GM18517 (cell line): ENCODE measurements around the gene CLOCK.

Experiments
- ATAC-seq: cut with Tn5 transposase; IDR thresholded peaks from one replicate; pipeline ENCODE4 v1.9.1; 2021; ENCODE audit warnings: mild to moderate bottlenecking, moderate library complexity; ENCODE audit not compliant: unreplicated experiment

CLOCK gene

DNA sequence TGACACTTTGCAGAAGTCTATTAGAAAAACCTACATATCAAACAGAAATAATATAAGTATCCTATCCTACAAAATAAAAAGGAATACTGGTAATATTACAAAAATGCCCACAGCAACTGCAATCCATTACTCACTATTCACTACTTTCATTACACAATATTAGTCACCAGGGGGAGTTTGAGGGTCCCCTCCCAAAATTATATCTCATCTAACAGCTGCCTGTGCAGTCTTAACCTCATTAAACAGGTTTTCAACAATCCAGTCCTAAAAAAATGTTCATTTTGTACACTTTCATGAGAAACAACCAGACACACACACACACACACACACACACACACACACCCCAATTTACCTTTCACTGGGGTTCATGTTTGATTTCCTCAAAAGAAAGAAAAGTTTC is 2.9 kb downstream of the CLOCK start:
- no peak for ATAC-seq

DNA sequence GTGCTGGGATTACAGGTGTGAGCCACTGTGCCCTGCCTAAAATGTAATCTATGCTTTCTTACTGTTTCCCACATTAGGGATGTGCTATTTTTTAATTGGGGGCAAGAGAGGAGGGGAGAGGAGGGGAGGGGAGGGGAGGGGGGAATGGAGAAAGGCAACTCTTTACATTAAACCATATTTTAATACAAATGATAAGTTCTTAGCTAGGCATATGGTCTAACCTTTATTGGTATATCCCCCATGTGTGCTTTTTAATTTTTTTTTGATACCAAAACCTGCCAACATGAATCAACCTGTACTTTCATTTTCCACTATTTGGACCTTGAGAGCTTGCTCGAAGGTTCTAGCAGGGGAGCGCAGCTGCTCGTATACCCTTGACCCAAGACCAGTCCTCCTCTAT is 6.4 kb downstream of the CLOCK start:
- ATAC-seq: no peak

DNA sequence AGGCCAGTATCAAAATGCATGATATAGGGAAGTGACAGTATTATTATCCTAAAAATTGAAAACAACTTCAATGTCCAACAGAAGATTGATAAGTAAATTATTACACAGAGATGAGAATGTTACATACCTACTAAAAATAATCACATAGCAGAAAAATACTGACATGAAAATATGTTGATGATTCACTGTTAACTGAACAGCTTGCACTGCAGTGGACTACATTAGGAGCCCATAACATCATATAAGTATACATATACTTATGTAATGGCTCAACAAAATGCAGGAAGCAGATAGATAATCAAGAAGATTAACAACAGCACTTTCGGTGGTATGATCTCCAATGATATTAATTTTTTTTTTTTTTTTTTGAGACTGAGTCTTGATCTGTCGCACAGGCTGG is 7.1 kb downstream of the CLOCK start:
- ATAC-seq: no peak

DNA sequence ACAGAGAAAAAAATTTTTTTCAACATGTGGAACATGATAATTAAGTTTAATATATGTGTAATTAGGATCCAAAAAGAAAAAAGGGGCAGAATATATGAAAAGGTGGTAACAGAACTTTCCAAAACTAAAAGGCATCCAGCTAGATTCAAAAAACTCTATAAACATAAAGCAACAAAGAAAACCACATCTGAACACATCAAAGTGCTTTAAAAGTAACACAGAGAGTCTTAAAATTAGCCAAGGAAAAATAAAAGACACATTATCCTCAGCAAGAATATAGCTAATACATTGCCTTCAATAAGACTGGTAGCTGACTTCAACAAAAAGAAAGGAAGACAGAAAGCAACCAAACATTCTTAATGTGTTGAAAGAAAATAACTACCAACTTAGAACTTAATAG is 8.2 kb downstream of the CLOCK start:
- ATAC-seq: no peak

DNA sequence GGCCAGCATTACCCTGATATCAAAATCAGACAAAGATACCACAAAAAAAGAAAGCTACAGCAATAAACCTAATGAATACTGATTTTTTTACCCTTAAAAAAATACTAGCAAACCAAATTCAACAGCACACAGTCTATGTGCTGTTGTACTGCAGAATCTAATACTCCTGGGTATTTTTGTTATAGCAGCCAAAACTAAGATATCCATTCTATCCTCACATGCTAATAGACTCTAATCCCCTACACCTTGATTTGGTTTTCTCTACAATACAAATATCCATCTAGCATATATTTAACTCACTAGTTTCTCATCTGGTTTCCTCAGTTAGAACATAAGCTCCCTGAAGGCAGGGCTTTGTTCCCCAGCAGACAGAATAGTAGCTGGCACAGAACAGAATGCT is 12.4 kb downstream of the CLOCK start:
- ATAC-seq: no peak

DNA sequence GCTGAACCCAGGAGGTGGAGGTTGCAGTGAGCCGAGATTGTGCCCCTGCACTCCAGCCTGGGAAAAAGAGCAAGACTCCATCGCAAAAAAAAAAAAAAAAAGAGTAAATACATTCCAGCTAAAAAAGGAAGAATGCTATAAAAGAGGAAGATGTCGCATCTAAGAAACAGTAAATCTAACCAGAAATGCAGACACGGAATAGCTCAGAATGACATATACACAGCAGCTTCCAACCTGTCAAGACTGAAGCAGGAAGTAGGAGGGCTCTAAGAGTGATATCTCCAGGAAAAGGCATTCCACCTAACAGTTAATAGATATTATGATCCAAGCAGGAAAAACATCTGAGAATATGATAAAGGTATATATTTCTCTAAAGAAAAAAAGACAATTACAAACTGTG is 16.0 kb downstream of the CLOCK start:
- ATAC-seq: no peak

DNA sequence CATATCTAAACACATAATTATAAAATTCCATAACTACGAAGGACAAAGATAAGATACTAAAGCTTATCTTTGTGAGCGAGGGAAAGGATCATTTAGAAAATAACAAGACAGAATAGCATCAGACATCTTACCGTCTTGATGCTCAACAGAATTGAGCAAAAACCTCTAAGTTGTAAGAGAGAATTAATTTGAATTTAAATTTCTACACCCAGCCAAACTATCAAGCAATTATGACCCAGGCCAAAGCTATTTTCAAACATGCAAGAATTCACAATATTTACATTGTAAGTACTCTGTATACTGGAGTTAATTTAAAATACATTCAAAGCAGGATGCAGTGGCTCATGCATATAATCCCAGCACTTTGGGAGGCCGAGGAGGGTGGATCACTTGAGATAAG is 16.5 kb downstream of the CLOCK start:
- no peak for ATAC-seq

DNA sequence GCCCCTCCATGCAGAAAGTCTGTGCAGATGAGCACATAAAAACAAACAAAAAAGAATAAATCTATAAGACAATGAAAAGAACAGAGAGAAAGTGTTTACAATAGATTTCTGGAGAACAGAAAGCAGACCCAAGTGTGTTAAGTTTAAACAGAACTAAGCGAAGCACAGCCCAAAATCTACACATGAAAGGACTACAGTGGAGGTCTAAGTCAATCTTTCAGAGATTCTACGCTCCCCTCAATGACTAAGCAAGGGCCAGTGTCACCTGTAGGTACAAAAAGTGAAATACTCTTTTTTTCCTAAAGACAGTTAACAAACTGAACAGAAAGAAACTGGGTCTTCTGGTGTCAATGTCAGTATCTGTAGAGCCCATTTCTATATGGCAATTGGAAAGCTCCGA is 18.2 kb downstream of the CLOCK start:
- ATAC-seq: no peak

DNA sequence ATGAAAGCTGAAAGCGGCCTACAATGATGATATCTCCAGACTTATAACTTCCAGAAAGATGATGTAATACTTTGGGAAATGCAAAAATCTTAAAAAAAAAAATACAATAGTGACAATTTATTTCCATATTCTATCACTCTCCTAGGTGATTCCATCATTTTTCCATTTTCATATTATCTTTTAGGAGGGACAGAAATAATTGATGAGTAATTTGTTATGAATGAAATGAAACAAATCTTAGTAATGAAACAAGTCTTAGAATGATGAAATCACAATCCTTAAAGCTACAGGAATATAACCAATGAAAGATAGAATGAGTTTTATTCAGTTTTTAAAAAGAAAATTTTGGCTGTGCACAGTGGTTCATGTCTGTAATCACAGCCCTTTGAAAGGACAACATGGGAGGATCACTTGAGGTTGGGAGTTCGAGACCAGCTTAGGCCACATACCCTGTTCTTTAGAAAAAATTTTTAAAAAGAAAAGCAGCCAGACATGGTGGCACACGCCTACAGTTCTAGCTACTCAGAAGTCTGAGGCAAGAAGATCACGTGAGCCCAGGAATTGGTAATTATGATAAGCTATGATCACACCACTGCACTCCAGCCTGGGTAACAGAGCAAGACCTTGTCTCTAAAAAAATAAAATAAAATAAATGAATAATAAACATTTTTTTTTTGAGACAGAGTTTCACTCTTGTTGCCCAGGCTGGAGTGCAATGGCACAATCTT is 21.7 kb downstream of the CLOCK start:
- ATAC-seq: no peak

DNA sequence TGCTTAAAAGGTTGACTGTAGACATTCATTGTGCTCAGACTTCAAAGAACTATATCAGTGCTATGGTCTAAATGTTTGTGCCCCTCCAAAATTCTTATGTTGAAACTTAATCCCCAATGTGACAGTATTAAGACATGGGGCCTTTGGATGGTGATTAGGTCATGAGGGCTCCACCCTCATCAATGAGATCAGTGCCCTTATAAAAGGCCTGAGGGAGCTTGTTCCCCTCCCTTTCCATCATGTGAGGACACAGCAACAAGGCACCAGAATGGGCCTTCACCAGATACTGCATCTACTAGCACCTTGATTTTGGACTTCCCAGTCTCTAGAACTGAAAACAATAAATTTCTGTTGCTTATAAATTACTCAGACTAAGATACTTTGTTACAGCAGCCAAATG is 28.3 kb downstream of the CLOCK start:
- no peak for ATAC-seq

DNA sequence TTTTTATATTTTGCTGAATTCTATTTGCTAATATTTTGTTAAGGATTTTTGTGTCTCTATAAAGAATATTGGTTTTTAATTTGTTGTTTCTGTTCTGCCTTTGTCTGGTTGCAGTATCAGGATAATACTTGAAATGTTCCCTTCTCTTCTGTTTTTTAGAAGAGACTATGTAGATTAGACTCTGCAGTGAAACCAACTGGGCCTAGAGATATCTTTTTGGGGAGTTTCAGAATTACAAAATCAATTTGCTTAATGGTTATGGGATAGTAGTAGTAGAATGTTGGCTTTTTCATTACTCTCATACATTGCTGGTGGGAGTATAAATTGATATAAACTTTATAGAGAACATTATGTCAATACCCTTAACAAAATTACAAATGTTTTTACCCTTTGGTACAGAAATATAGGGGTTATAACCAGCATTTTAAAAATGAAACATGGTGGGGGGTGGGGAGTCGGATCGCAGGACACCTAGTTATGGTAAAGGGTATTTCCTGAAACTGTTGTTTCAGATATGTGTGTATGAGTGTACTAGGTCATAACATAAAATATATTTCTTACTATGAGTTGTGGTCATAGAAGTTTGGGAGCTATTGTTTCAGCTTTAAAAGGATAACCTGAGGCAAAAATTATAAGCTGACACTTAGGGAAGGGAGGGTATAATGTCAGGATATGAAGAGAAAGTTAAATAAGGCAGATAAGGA is 29.0 kb downstream of the CLOCK start:
- ATAC-seq: no peak

DNA sequence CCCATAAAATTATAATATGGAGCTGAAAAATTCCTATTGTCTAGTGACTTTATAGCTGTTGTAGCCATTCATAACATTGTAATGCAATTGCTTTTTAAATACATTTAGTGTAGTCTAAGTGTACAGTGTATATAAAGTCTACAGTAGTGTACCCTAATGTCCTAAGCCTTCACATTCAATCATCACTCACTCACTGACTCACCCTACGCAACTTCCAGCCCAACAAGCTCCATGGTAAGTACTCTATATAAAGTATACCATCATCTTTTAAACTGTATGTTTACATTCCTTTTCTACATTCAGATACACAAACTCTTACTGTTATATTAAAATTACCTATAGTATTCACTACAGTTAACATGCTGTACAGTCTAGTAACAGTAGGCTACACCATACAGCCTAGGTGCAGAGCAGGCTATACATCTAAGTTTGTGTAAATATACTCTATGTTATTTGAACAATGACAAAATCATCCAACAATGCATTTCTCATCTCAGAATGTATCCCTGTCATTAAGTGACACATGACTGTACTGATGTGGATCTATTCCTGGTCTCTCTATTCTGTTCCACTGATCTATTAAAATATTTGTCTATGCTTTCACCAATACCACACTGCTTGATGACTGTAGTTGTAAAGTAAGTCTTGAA is 33.7 kb downstream of the CLOCK start:
- ATAC-seq: no peak

DNA sequence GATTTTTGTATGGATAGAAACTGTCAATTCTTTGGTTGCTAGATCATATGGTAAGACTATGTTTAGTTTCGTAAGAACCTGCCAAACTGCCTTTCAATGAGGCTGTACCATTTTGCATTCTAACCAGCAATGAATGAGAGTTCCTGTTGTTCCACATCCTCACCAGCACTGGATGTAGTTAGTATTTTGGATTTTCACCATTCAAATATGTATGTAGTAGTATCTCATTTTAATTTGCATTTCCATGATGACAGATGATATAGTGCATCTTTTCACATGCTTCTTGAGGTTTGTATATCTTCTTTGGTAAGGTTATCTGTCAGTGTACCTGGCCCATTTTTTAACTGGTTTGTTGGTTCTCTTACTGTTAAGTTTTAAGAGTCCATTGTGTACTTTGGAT is 34.6 kb downstream of the CLOCK start:
- no peak for ATAC-seq

DNA sequence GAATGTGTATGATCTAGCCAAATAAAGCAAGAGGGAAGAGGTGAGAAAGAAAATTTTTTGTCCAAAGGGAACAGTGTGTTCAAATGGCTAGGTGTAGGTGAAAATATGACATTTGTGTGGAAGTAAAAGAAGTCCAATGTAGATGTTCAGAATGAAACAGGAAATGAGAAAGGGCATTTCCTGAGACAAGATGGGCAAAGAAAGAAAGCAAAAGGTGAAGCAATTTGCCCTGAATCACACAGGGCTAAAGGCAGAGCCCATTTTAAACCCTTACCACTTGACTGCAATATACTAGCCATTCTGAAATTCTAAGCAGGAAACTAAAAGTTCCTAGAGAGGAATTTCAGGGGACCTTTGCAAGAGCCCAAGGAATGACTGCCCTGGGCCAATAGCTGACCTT is 36.0 kb downstream of the CLOCK start:
- ATAC-seq: no peak

DNA sequence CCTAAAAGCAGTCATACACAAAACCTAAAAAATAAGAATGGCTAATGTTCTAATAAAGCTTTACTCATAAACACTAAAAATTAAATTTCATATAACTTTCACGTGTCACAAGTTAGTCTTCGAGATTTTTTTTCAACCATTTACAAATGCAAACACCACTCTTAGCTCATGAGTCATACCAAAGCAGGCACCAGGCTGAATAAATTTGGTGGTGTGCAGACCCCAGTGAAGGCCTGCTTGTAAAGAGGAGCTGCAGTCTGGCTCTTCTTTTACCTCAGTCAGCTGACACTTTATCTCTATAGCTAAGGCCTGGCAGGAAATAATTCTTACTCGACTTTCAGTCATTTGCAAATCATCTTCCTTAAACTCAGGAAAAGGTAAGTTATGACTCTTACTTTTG is 37.4 kb downstream of the CLOCK start:
- ATAC-seq: no peak

DNA sequence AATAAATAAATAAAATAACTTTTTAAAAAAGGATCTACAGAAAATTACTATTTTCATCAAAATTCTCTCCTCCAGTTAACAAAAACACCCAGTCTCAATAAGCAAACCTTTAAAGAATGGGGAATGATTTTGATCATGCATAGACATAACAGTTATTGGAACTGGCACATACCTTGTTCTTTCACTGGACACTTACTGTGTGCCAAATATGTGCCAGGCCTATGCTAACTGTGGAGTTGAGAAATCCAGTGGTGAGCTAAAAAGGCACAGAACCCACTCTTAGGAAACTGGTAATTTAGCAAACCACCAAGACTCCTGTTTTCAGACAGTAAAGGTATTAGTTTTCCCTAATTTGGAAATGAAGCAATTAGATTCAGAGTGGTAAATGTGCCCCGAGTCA is 39.1 kb downstream of the CLOCK start:
- no peak for ATAC-seq

DNA sequence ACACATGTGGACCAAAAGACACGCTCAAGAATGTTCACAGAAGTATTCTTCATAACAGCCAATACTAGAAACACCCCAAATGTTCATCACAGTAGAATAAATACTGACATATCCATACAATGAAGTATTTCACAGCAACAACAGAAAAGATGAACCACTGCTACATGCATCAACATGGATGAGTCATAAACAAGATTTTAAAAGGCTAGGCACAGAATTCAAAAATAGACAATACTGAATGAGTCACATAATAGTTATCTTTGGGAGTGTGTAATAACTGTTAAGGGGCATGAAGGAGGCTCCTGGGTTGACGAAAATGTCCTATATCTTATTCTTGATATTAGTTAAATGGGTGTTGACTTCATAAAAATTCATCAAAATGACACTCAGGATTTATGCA is 43.5 kb downstream of the CLOCK start:
- ATAC-seq: no peak

DNA sequence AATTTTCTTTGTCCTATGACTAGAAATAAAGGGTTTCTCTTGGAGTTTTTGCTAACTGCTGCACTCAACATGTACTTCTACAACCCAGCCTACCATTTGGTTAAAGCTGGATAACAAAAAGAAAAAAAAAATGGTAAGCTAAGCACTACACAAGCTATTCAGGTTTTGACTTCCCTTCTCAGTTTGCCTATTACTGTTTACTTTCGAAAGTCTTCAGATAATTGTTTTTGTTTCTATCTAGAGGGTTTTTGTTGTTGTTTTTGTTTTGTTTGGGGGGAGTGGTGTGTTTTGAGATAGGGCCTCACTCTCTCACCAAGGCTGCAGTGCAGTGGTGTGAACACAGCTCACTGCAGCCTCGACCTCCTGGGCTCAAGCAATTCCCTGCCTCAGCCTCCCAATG is 46.6 kb downstream of the CLOCK start:
- ATAC-seq: peak; percentile 70

DNA sequence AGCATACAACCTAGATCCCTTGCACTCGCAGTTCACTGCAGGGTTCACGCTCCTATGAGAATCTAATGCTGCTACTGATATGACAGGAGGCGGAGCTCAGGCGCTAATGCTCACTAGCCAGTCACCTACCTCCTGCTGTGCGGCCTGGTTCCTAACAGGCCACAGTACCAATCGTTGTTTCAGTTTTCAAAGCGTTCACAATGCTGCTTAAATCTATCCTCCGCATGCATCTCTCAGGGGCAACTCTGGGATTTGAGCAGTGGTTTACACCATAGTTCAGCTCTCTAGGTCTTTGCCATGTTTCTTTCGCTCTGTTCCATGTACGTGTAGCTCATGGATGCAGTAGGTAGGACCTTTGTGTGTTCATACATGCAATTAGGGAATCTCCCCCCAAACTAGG is 47.2 kb downstream of the CLOCK start:
- ATAC-seq: no peak

DNA sequence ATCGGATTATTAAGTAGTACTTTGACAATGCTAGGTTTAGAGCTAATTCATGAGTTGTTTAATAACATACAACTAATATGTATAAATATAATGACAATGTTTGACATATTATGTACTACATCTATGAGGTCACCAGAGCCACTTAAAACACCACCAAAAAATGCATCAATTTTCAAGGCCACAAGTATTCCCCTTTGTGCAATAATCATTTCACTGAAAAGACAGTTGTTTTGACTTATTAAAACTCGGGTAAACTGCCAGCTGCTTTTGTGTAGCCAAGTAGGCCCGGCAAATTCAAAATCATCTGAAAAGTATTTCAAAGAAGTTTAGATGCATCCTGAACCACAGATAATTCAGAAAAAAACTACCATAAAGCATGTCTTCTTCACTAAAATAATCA is 48.7 kb downstream of the CLOCK start:
- no peak for ATAC-seq

DNA sequence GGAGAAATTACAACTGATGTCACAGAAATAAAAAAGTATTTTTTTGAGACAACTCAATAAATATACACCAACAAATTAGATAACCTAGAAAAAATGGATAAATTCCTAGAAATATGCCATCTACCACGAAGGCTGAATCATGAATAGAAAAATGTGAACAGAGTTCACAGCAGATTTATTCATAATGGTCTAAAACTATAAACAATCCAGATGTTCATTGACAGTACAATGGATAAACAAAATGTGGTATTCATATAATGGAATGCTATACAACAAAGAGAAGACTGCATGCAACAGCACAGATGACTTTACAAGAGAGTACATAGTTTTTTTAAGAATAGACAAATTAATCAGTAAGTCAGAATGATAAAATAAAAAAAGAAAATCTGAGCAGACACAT is 55.2 kb downstream of the CLOCK start:
- no peak for ATAC-seq

DNA sequence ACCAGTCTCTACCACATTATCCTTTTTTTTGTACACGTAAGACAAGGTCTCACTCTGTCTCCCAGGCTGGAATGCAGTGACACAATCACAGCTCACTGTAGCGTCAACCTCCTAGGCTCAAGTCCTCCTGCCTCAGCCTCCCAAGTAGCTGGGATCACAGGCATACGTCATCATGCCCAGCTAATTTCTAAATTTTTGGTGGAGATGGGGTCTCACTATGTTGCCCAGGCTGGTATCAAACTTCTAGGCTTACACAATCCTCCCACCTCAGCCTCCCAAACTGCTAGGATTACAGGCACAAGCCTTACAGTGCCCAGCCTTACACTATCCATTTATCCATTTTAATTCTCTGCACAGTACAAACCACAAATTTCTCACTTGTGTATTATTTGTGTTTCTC is 58.0 kb downstream of the CLOCK start:
- no peak for ATAC-seq
